ENCODE measurements around the gene NUDT19. TPM values are rescaled to one million over a fixed set of nuclear protein-coding genes. Genes with fewer than 3 reads are reported as not detected.

NUDT19 gene
- total and polyA plus RNA-seq, 2 experiments from 2014 or later, result 2.4 to 3.9 TPM

DNA sequence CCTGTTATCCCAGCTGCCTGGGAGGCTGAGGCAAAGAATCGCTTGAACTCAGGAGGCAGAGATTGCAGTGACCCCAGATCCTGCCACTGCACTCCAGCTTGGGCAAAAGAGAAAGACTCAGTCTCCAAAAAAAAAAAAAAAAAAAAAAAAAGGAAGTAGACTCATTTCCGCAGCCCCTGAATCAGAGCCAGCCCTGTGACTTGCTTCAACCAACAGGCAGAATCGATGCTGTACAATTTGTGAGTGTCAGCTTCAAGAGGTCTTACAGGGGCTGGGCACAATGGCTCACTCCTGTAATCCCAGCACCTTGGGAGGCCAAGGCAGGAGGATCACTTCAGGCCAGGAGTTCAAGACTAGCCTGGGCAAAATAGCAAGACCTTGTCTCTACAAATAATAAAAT lies 29.4 kb upstream of the NUDT19 start:
- TF ChIP-seq POLR2AphosphoS5 (IDR thresholded peaks at IDR 0.05; ENCODE audit: low read depth) (no peak), STAT1 (IDR thresholded peaks at IDR 0.05; ENCODE audit: unreplicated experiment) (no peak), NANOG (IDR thresholded peaks at IDR 0.05; ENCODE audit: borderline replicate concordance) (no peak), ZNF331 (CRISPR knock-in tag; IDR thresholded peaks at IDR 0.05; ENCODE audit: low read depth) (no peak), CREB1 (CRISPR knock-in tag; IDR thresholded peaks at IDR 0.05; ENCODE audit: low read depth) (no peak), JUNB (IDR thresholded peaks at IDR 0.05; ENCODE audit: unreplicated experiment) (no peak), EZH2 (IDR thresholded peaks at IDR 0.05; ENCODE audit: low read depth, unreplicated experiment) (no peak), ZNF114 (CRISPR knock-in tag; IDR thresholded peaks at IDR 0.05) (no peak), EZH2phosphoT487 (IDR thresholded peaks at IDR 0.05; ENCODE audit: unreplicated experiment) (no peak)
- TF ChIP-seq, protein P1, sequence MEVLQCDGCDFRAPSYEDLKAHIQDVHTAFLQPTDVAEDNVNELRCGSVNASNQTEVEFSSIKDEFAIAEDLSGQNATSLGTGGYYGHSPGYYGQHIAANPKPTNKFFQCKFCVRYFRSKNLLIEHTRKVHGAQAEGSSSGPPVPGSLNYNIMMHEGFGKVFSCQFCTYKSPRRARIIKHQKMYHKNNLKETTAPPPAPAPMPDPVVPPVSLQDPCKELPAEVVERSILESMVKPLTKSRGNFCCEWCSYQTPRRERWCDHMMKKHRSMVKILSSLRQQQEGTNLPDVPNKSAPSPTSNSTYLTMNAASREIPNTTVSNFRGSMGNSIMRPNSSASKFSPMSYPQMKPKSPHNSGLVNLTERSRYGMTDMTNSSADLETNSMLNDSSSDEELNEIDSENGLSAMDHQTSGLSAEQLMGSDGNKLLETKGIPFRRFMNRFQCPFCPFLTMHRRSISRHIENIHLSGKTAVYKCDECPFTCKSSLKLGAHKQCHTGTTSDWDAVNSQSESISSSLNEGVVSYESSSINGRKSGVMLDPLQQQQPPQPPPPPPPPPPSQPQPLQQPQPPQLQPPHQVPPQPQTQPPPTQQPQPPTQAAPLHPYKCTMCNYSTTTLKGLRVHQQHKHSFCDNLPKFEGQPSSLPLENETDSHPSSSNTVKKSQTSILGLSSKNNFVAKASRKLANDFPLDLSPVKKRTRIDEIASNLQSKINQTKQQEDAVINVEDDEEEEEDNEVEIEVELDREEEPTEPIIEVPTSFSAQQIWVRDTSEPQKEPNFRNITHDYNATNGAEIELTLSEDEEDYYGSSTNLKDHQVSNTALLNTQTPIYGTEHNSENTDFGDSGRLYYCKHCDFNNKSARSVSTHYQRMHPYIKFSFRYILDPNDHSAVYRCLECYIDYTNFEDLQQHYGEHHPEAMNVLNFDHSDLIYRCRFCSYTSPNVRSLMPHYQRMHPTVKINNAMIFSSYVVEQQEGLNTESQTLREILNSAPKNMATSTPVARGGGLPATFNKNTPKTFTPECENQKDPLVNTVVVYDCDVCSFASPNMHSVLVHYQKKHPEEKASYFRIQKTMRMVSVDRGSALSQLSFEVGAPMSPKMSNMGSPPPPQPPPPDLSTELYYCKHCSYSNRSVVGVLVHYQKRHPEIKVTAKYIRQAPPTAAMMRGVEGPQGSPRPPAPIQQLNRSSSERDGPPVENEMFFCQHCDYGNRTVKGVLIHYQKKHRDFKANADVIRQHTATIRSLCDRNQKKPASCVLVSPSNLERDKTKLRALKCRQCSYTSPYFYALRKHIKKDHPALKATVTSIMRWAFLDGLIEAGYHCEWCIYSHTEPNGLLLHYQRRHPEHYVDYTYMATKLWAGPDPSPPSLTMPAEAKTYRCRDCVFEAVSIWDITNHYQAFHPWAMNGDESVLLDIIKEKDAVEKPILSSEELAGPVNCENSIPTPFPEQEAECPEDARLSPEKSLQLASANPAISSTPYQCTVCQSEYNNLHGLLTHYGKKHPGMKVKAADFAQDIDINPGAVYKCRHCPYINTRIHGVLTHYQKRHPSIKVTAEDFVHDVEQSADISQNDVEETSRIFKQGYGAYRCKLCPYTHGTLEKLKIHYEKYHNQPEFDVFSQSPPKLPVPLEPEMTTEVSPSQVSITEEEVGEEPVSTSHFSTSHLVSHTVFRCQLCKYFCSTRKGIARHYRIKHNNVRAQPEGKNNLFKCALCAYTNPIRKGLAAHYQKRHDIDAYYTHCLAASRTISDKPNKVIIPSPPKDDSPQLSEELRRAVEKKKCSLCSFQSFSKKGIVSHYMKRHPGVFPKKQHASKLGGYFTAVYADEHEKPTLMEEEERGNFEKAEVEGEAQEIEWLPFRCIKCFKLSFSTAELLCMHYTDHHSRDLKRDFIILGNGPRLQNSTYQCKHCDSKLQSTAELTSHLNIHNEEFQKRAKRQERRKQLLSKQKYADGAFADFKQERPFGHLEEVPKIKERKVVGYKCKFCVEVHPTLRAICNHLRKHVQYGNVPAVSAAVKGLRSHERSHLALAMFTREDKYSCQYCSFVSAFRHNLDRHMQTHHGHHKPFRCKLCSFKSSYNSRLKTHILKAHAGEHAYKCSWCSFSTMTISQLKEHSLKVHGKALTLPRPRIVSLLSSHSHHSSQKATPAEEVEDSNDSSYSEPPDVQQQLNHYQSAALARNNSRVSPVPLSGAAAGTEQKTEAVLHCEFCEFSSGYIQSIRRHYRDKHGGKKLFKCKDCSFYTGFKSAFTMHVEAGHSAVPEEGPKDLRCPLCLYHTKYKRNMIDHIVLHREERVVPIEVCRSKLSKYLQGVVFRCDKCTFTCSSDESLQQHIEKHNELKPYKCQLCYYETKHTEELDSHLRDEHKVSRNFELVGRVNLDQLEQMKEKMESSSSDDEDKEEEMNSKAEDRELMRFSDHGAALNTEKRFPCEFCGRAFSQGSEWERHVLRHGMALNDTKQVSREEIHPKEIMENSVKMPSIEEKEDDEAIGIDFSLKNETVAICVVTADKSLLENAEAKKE (CRISPR knock-in tag; IDR thresholded peaks at IDR 0.05), result no peak
- TF ChIP-seq, protein P2, sequence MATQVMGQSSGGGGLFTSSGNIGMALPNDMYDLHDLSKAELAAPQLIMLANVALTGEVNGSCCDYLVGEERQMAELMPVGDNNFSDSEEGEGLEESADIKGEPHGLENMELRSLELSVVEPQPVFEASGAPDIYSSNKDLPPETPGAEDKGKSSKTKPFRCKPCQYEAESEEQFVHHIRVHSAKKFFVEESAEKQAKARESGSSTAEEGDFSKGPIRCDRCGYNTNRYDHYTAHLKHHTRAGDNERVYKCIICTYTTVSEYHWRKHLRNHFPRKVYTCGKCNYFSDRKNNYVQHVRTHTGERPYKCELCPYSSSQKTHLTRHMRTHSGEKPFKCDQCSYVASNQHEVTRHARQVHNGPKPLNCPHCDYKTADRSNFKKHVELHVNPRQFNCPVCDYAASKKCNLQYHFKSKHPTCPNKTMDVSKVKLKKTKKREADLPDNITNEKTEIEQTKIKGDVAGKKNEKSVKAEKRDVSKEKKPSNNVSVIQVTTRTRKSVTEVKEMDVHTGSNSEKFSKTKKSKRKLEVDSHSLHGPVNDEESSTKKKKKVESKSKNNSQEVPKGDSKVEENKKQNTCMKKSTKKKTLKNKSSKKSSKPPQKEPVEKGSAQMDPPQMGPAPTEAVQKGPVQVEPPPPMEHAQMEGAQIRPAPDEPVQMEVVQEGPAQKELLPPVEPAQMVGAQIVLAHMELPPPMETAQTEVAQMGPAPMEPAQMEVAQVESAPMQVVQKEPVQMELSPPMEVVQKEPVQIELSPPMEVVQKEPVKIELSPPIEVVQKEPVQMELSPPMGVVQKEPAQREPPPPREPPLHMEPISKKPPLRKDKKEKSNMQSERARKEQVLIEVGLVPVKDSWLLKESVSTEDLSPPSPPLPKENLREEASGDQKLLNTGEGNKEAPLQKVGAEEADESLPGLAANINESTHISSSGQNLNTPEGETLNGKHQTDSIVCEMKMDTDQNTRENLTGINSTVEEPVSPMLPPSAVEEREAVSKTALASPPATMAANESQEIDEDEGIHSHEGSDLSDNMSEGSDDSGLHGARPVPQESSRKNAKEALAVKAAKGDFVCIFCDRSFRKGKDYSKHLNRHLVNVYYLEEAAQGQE (IDR thresholded peaks at IDR 0.05; ENCODE audit: unreplicated experiment), result no peak
- TF ChIP-seq, protein P3, sequence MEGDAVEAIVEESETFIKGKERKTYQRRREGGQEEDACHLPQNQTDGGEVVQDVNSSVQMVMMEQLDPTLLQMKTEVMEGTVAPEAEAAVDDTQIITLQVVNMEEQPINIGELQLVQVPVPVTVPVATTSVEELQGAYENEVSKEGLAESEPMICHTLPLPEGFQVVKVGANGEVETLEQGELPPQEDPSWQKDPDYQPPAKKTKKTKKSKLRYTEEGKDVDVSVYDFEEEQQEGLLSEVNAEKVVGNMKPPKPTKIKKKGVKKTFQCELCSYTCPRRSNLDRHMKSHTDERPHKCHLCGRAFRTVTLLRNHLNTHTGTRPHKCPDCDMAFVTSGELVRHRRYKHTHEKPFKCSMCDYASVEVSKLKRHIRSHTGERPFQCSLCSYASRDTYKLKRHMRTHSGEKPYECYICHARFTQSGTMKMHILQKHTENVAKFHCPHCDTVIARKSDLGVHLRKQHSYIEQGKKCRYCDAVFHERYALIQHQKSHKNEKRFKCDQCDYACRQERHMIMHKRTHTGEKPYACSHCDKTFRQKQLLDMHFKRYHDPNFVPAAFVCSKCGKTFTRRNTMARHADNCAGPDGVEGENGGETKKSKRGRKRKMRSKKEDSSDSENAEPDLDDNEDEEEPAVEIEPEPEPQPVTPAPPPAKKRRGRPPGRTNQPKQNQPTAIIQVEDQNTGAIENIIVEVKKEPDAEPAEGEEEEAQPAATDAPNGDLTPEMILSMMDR (conservative IDR thresholded peaks at IDR 0.05; ENCODE audit: low read depth in 2 of 2), result no peak
- TF ChIP-seq, protein P4, sequence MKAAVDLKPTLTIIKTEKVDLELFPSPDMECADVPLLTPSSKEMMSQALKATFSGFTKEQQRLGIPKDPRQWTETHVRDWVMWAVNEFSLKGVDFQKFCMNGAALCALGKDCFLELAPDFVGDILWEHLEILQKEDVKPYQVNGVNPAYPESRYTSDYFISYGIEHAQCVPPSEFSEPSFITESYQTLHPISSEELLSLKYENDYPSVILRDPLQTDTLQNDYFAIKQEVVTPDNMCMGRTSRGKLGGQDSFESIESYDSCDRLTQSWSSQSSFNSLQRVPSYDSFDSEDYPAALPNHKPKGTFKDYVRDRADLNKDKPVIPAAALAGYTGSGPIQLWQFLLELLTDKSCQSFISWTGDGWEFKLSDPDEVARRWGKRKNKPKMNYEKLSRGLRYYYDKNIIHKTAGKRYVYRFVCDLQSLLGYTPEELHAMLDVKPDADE (IDR thresholded peaks at IDR 0.05), result no peak
- no peaks in the 10 kb centered on the region for H3F3A ChIP-seq (replicated peaks; ENCODE audit: low read depth)
- no peaks in the 10 kb centered on the region for H3K9me2 ChIP-seq (ENCODE audit: insufficient read depth)
- H3K27ac ChIP-seq (ENCODE audit: low read depth), result no peak overlapping the region
- no peaks in the 10 kb centered on the region for H3K4me1 ChIP-seq (ENCODE audit: insufficient read depth)
- Mint-ChIP-seq H3K36me3 (ENCODE audit: low read depth) (peaks cover 7% of the 10 kb centered on the region; the same call in 1 of the 3 replicates), H3K9me3 (no peaks in the 10 kb centered on the region), H3K27me3 (ENCODE audit: insufficient read depth, low read depth, poor library complexity) (no peaks in the 10 kb centered on the region), H3K4me1 (no peaks in the 10 kb centered on the region), H3K27ac (no peak overlapping the region), H3K4me3 (no peak overlapping the region)
- H3K4me2 ChIP-seq, result no peak overlapping the region
- peaks cover 75% of the 10 kb centered on the region for H3K79me2 ChIP-seq (replicated peaks; ENCODE audit: insufficient read depth)
- DNase-seq (ENCODE audit: low spot score) (no peak), ATAC-seq (no peak)
- H3K27me3 ChIP-seq (ENCODE audit: insufficient read depth), result no peaks in the 10 kb centered on the region
- H3K4me3 ChIP-seq, result no peak overlapping the region
- peaks cover 10% of the 10 kb centered on the region for H4K20me1 ChIP-seq (replicated peaks; ENCODE audit: insufficient read depth)
- H2AFZ ChIP-seq, result no peak overlapping the region
- H3K36me3 ChIP-seq (ENCODE audit: insufficient read depth), result no peaks in the 10 kb centered on the region

Data from GM23338 (cell line).